Left lung (tissue), 14 donors: ENCODE results near the gene CYTH2. TPM values are rescaled to one million over a fixed set of nuclear protein-coding genes. Genes with fewer than 3 reads are reported as not detected.

Experiments used
- ATAC-seq: fragments of 200-7000 bp; cut with Tn5 transposase; one replicate; pipeline ENCODE4 v1.9.1; 2020; ENCODE audit warnings: moderate library complexity
- DNase-seq, 4 donors: peaks; one replicate each; pipeline ENCODE4 v3.0.0-alpha.2; 2013 to 2020
- H3K27ac ChIP-seq, 2 donors: fragments of 200-600 bp; sonication (generic) in 1 of 2; one replicate each; pipeline versions ENCODE4 v1.5.0 to v1.8.0; 2020 to 2021
- H3K27me3 ChIP-seq, 2 donors: fragments of 200-600 bp; sonication (generic) in 1 of 2; one replicate each; pipeline versions ENCODE4 v1.5.0 to v1.8.0; 2020 to 2021
- H3K36me3 ChIP-seq, 2 donors: fragments of 200-600 bp; sonication (generic) in 1 of 2; one replicate each; pipeline versions ENCODE4 v1.5.0 to v1.8.0; 2020 to 2021
- H3K4me1 ChIP-seq, 2 donors: fragments of 200-600 bp; one replicate each; pipeline ENCODE4 v1.8.0; 2021
- H3K4me3 ChIP-seq, 2 donors: fragments of 200-600 bp; sonication (generic) in 1 of 2; one replicate each; pipeline versions ENCODE4 v1.5.0 to v1.8.0; 2020 to 2021; ENCODE audit warnings: mild to moderate bottlenecking in 1 of 2
- H3K9me3 ChIP-seq, 2 donors: fragments of 200-600 bp; sonication (generic) in 1 of 2; one replicate each; pipeline versions ENCODE4 v1.5.0 to v1.8.0; 2020 to 2021
- CTCF ChIP-seq, 2 donors: fragments of 200-600 bp; sonication (generic) in 1 of 2; IDR thresholded peaks; one replicate each; pipeline versions ENCODE4 v1.5.0 to v1.8.0; 2021; ENCODE audit warnings: antibody characterized with exemption in 2 of 2
- intact Hi-C, 2 donors: fragments of 100-400 bp; cut with DNase I; formaldehyde crosslinking; loops; one replicate each; pipeline versions ENCODE4 v1.11.2 to v1.14.2; 2022
- long read RNA-seq, 12 donors: library from polyadenylated mRNA in 2 of 12; unstranded in 2 of 12; transcript quantifications; one replicate each; pipeline ENCODE4 v2.0.0 and lab custom pipeline, GENCODE V29; 2019 to 2026
- polyA plus RNA-seq, 6 donors: library from polyadenylated mRNA; unstranded; fragments of 120-200 nt; gene quantifications; one replicate each; pipeline ENCODE4 v1.2.1, GENCODE V29; 2013; ENCODE audit not compliant: insufficient read length in 6 of 6
- total RNA-seq, 2 donors: library from RNA; stranded (reverse); fragmentation: NEBNext Ultra II Directional; extraction: Animal tissue kit (Norgen Biotek cat#: 25700); gene quantifications; one replicate each; pipeline ENCODE4 v1.2.1, GENCODE V29; 2021
- donor health status: DM: no; HTN: yes; CAD: no.
- donor health status: DM: no; HTN: no; CAD: no.

Gene CYTH2
- total RNA-seq (10 to 100 TPM; 49.8 to 65.9 TPM), polyA plus RNA-seq (100 to 1,000 TPM in 2 of 6 donors, 10 to 100 TPM in 4; 86.5 to 108 (median 91.5) TPM)
- long read RNA-seq, donor 1, full-length matches to known transcripts = 25 of 51 reads
- long read RNA-seq, donor 1, partial matches to known transcripts = 26 of 51 reads
- long read RNA-seq, donor 1, other reads (novel, unspliced or antisense) = 0 of 51 reads
- long read RNA-seq, donor 2, full-length matches to known transcripts = 16 of 47 reads
- long read RNA-seq, donor 2, partial matches to known transcripts = 31 of 47 reads
- long read RNA-seq, donor 2, other reads (novel, unspliced or antisense) = 0 of 47 reads
- long read RNA-seq, donor 3, full-length matches to known transcripts = 15 of 15 reads
- long read RNA-seq, donor 3, partial matches to known transcripts = 0 of 15 reads
- long read RNA-seq, donor 3, other reads (novel, unspliced or antisense) = 0 of 15 reads
- long read RNA-seq, donor 4, full-length matches to known transcripts = 66 of 74 reads
- long read RNA-seq, donor 4, partial matches to known transcripts = 7 of 74 reads
- long read RNA-seq, donor 4, other reads (novel, unspliced or antisense) = 1 of 74 reads
- long read RNA-seq, donor 5, full-length matches to known transcripts = 12 of 27 reads
- long read RNA-seq, donor 5, partial matches to known transcripts = 15 of 27 reads
- long read RNA-seq, donor 5, other reads (novel, unspliced or antisense) = 0 of 27 reads
- long read RNA-seq, donor 6, full-length matches to known transcripts = 17 of 35 reads
- long read RNA-seq, donor 6, partial matches to known transcripts = 18 of 35 reads
- long read RNA-seq, donor 6, other reads (novel, unspliced or antisense) = 0 of 35 reads
- long read RNA-seq, donor 7, full-length matches to known transcripts = 15 of 20 reads
- long read RNA-seq, donor 7, partial matches to known transcripts = 5 of 20 reads
- long read RNA-seq, donor 7, other reads (novel, unspliced or antisense) = 0 of 20 reads
- long read RNA-seq, donor 8, full-length matches to known transcripts = 16 of 30 reads
- long read RNA-seq, donor 8, partial matches to known transcripts = 14 of 30 reads
- long read RNA-seq, donor 8, other reads (novel, unspliced or antisense) = 0 of 30 reads
- long read RNA-seq, donor 9, full-length matches to known transcripts = 1 of 1 reads
- long read RNA-seq, donor 9, partial matches to known transcripts = 0 of 1 reads
- long read RNA-seq, donor 9, other reads (novel, unspliced or antisense) = 0 of 1 reads
- long read RNA-seq, donor 10, full-length matches to known transcripts = 37 of 38 reads
- long read RNA-seq, donor 10, partial matches to known transcripts = 1 of 38 reads
- long read RNA-seq, donor 10, other reads (novel, unspliced or antisense) = 0 of 38 reads
- long read RNA-seq, donor 11 = 0 reads
- long read RNA-seq, donor 12, full-length matches to known transcripts = 18 of 27 reads
- long read RNA-seq, donor 12, partial matches to known transcripts = 9 of 27 reads
- long read RNA-seq, donor 12, other reads (novel, unspliced or antisense) = 0 of 27 reads

GRCh38 chr19:48469289-48469881 is at the start of gene CYTH2:
Gene CYTH2 (plus strand): TSS chr19:48469369. CDS start chr19:48469508, 139 bp downstream.
- Histone ChIP-seq H3K4me3 (peak within 1 kb of the TSS; percentile 94 to 100), H3K4me1 (peaks cover 13 to 19% of the 10 kb centered on the region in 2 donors), H3K36me3 (peaks cover 0 to 43% of the 10 kb centered on the region in 2 donors), H3K9me3 (no peaks in the 10 kb centered on the region), H3K27ac (peak within 1 kb of the TSS; percentile 95 to 96), H3K27me3 (no peaks in the 10 kb centered on the region)
- ATAC-seq (peak; percentile 83), DNase-seq (peak; percentile 68 to 95 (median 86))
- intact Hi-C loops = no loop called here
- TF ChIP-seq CTCF (IDR thresholded peaks at IDR 0.05) = no peak

GRCh38 chr19:48421548-48421947 is 47.6 kb upstream of the CYTH2 start:
- DNase-seq = peak in 1 of 4 donors; percentile 37
- Histone ChIP-seq H3K9me3 (no peaks in the 10 kb centered on the region), H3K27ac (no peak overlapping the region), H3K36me3 (no peaks in the 10 kb centered on the region), H3K4me1 (peaks cover 0 to 11% of the 10 kb centered on the region in 2 donors), H3K4me3 (no peak overlapping the region), H3K27me3 (peaks cover 0 to 24% of the 10 kb centered on the region in 2 donors)
- no peak for TF ChIP-seq CTCF (IDR thresholded peaks at IDR 0.05)
- ATAC-seq = no peak
- intact Hi-C loops = no loop called here

GRCh38 chr19:48424694-48425219 is 44.4 kb upstream of the CYTH2 start:
- Histone ChIP-seq H3K4me3 (no peak overlapping the region), H3K27ac (no peak overlapping the region)

More at GRCh38 chr19:48424694-48425219, 44.4 kb upstream of the CYTH2 start:
- Histone ChIP-seq H3K36me3 (no peaks in the 10 kb centered on the region), H3K9me3 (no peaks in the 10 kb centered on the region), H3K27me3 (no peaks in the 10 kb centered on the region), H3K4me1 (peaks cover 0 to 11% of the 10 kb centered on the region in 2 donors)
- ATAC-seq (peak; percentile 81), DNase-seq (peak in 2 of 4 donors; percentile 46 to 68)
- intact Hi-C loops = no loop called here
- TF ChIP-seq CTCF (IDR thresholded peaks at IDR 0.05) = no peak
